GM10248 (cell line): Measurements from ENCODE around the gene PPIG.

Source experiments
- CTCF ChIA-PET: fragments of 300-600 bp; sonication (Branson Sonifier 250); formaldehyde crosslinking; extraction: SDS; loops from one replicate; lab custom pipeline; 2021; ENCODE audit warnings: antibody characterized with exemption; lab: Yijun Ruan, JAX
- POLR2A ChIA-PET: fragments of 350-650 bp; sonication (Branson Sonifier 250); formaldehyde crosslinking; extraction: SDS; loops from one replicate; lab custom pipeline; 2020; ENCODE audit warnings: antibody characterized with exemption; lab: Yijun Ruan, JAX
- DNase-seq: peaks from one replicate; pipeline ENCODE4 v3.0.0; 2012; ENCODE audit errors: extremely low spot score
- CTCF ChIP-seq: IDR thresholded peaks from 2 replicates; pipeline ENCODE4 v1.5.1; 2012; ENCODE audit warnings: mild to moderate bottlenecking, low read depth; ENCODE audit errors: extremely low read depth, missing control alignments, control extremely low read depth

Gene PPIG

GRCh38 chr2:169664600-169664977 lies 80.4 kb downstream of the PPIG start:
- POLR2A ChIA-PET: no interaction called here
- TF ChIP-seq CTCF: no peak
- DNase-seq: no peak
- CTCF ChIA-PET: interaction anchor here (1.4 kb wide), 1 partner anchor 8 kb away, joined by 3 read pairs; no protein-coding TSS in a partner anchor

- CTCF ChIA-PET: no interaction called here
- no peak for TF ChIP-seq CTCF
- POLR2A ChIA-PET: no interaction called here
- DNase-seq: no peak
Measured at GRCh38 chr2:169664978-169665930, 81.1 kb downstream of the PPIG start.

- CTCF ChIA-PET: interaction anchor here (1.0 to 1.5 kb wide), 4 partner anchors 10 to 38 kb away, joined by 3 to 6 read pairs (median 4); no protein-coding TSS in a partner anchor
- TF ChIP-seq CTCF: no peak
- DNase-seq: no peak
- POLR2A ChIA-PET: no interaction called here
Measured at GRCh38 chr2:169667583-169667982, 83.4 kb downstream of the PPIG start.

- CTCF ChIA-PET: interaction anchor here (0.8 to 1.6 kb wide), 4 partner anchors 9 to 16 kb away, joined by 3 to 4 read pairs (median 3); no protein-coding TSS in a partner anchor
- no peak for DNase-seq
- TF ChIP-seq CTCF: no peak
- POLR2A ChIA-PET: no interaction called here
Measured at GRCh38 chr2:169670215-169670651, 86.1 kb downstream of the PPIG start.

GRCh38 chr2:169670937-169671336 lies 86.8 kb downstream of the PPIG start:
- POLR2A ChIA-PET: no interaction called here
- DNase-seq: no peak
- CTCF ChIA-PET: interaction anchor here (0.8 to 1.4 kb wide), 2 partner anchors 13 to 15 kb away, joined by 3 read pairs; no protein-coding TSS in a partner anchor
- TF ChIP-seq CTCF: no peak

GRCh38 chr2:169672406-169672805 lies 88.3 kb downstream of the PPIG start:
- no peak for DNase-seq
- CTCF ChIA-PET: interaction anchor here (1.0 kb wide), 1 partner anchor 9 kb away, joined by 3 read pairs; no protein-coding TSS in a partner anchor
- POLR2A ChIA-PET: no interaction called here
- no peak for TF ChIP-seq CTCF
